ENCODE measurements around the gene BRME1. TPM values are rescaled to one million over a fixed set of nuclear protein-coding genes. Genes with fewer than 3 reads are reported as not detected.

BRME1 gene
- total RNA-seq, 1 experiment from 2014 or later: 1.7 TPM

DNA sequence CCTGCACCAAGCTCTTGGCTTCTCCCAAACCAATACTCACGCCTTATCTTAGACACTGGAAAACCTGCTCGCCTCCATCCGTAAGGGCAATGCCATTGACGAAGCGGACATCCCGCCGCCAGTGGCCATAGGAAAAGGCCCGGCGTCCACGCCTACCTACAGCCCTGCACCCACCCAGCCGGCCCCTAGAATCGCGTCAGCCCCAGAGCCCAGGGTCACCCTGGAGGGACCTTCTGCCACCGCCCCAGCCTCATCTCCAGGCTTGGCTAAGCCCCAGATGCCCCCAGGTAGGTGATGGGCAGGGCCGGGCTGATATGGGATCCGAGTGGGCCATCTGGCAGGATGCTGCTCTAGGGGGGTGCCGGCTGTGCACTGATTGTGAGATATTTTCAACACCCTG lies 7.4 kb upstream of the BRME1 start:
- intact Hi-C loops (cut with micrococcal nuclease): no loop called here
- no peaks in the 10 kb centered on the region for H3K9me3 ChIP-seq (ENCODE audit: control insufficient read depth in 1 of 2, insufficient read depth in 1 of 2, low read depth in 1 of 2, low read length in 2 of 2)
- H3K9me2 ChIP-seq (ENCODE audit: insufficient read depth): no peaks in the 10 kb centered on the region
- H3K9ac ChIP-seq (ENCODE audit: low read length): no peak overlapping the region
- no TSS peak for BruUV-seq (replicated peaks)
- no peak overlapping the region for H3K4me2 ChIP-seq (ENCODE audit: low read length)
- ChIA-PET RAD21 (ENCODE audit: low non-redundant PET in 1 of 2, low total read pairs in 2 of 2, uncharacterized antibody in 2 of 2, unreplicated experiment in 2 of 2) (no interaction called here), CTCF (no interaction called here), POLR2A (interaction anchor here (1.2 kb wide), 1 partner anchor 64 kb away, joined by 4 read pairs; no protein-coding TSS in a partner anchor)
- no peak overlapping the region for H3K27ac ChIP-seq (ENCODE audit: low read depth, low read length)
- H2AFZ ChIP-seq (ENCODE audit: low read depth, low read length, poor library complexity, severe bottlenecking): no peak overlapping the region
- H3K36me3 ChIP-seq (ENCODE audit: control insufficient read depth in 1 of 2, insufficient read depth in 2 of 2, low read length in 2 of 2): peaks cover 4 to 13% of the 10 kb centered on the region in 2 experiments; a peak in 3 of 4 replicates
- DNase-seq (ENCODE audit: low read depth, low spot score) (no peak), ATAC-seq (no peak)
- H3K27me3 ChIP-seq (ENCODE audit: insufficient read depth, low read length): no peaks in the 10 kb centered on the region
- H3K4me1 ChIP-seq (ENCODE audit: control insufficient read depth in 1 of 2, insufficient read depth in 2 of 2, low read length in 2 of 2): no peaks in the 10 kb centered on the region
- H3K4me3 ChIP-seq (replicated peaks in 1 of 2; ENCODE audit: low read depth in 1 of 2, low read length in 2 of 2): no peak overlapping the region
- no peaks in the 10 kb centered on the region for H3K79me2 ChIP-seq (ENCODE audit: insufficient read depth, low read length)
- TF ChIP-seq, protein P1, sequence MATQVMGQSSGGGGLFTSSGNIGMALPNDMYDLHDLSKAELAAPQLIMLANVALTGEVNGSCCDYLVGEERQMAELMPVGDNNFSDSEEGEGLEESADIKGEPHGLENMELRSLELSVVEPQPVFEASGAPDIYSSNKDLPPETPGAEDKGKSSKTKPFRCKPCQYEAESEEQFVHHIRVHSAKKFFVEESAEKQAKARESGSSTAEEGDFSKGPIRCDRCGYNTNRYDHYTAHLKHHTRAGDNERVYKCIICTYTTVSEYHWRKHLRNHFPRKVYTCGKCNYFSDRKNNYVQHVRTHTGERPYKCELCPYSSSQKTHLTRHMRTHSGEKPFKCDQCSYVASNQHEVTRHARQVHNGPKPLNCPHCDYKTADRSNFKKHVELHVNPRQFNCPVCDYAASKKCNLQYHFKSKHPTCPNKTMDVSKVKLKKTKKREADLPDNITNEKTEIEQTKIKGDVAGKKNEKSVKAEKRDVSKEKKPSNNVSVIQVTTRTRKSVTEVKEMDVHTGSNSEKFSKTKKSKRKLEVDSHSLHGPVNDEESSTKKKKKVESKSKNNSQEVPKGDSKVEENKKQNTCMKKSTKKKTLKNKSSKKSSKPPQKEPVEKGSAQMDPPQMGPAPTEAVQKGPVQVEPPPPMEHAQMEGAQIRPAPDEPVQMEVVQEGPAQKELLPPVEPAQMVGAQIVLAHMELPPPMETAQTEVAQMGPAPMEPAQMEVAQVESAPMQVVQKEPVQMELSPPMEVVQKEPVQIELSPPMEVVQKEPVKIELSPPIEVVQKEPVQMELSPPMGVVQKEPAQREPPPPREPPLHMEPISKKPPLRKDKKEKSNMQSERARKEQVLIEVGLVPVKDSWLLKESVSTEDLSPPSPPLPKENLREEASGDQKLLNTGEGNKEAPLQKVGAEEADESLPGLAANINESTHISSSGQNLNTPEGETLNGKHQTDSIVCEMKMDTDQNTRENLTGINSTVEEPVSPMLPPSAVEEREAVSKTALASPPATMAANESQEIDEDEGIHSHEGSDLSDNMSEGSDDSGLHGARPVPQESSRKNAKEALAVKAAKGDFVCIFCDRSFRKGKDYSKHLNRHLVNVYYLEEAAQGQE (IDR thresholded peaks at IDR 0.05; ENCODE audit: low read depth): no peak
- no peak for TF ChIP-seq SIN3A (IDR thresholded peaks at IDR 0.05; ENCODE audit: low read depth)
- TF ChIP-seq SRF (IDR thresholded peaks at IDR 0.05; ENCODE audit: low read depth): no peak
- no peak for TF ChIP-seq YY1 (IDR thresholded peaks at IDR 0.05; ENCODE audit: extremely low read depth, insufficient replicate concordance, low read depth, low read length)
- TF ChIP-seq, protein P2, sequence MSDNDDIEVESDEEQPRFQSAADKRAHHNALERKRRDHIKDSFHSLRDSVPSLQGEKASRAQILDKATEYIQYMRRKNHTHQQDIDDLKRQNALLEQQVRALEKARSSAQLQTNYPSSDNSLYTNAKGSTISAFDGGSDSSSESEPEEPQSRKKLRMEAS (IDR thresholded peaks at IDR 0.05): no peak
- no peak for TF ChIP-seq EZH2 (IDR thresholded peaks at IDR 0.05)
- no peak for TF ChIP-seq POLR2AphosphoS5 (IDR thresholded peaks at IDR 0.05; ENCODE audit: low read depth, low read length)
- no peak for TF ChIP-seq RAD21 (IDR thresholded peaks at IDR 0.05; ENCODE audit: low read depth)
- no peak for TF ChIP-seq CBX3 (IDR thresholded peaks at IDR 0.05; ENCODE audit: low read depth)
- TF ChIP-seq, protein P3, sequence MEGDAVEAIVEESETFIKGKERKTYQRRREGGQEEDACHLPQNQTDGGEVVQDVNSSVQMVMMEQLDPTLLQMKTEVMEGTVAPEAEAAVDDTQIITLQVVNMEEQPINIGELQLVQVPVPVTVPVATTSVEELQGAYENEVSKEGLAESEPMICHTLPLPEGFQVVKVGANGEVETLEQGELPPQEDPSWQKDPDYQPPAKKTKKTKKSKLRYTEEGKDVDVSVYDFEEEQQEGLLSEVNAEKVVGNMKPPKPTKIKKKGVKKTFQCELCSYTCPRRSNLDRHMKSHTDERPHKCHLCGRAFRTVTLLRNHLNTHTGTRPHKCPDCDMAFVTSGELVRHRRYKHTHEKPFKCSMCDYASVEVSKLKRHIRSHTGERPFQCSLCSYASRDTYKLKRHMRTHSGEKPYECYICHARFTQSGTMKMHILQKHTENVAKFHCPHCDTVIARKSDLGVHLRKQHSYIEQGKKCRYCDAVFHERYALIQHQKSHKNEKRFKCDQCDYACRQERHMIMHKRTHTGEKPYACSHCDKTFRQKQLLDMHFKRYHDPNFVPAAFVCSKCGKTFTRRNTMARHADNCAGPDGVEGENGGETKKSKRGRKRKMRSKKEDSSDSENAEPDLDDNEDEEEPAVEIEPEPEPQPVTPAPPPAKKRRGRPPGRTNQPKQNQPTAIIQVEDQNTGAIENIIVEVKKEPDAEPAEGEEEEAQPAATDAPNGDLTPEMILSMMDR (IDR thresholded peaks at IDR 0.05 in 2 of 3, conservative IDR thresholded peaks at IDR 0.05 in 1 of 3; ENCODE audit: borderline replicate concordance in 1 of 3, insufficient read depth in 1 of 3, low read depth in 2 of 3, low read length in 2 of 3): no peak
- H4K20me1 ChIP-seq (ENCODE audit: insufficient read depth): no peaks in the 10 kb centered on the region
